HepG2 (cell line): ENCODE measurements around the gene SLC2A13. TPM values are rescaled to one million over a fixed set of nuclear protein-coding genes. Genes with fewer than 3 reads are reported as not detected.

ENCODE experiments used
- ATAD3A ChIP-seq: sonication (generic); formaldehyde crosslinking; IDR thresholded peaks from 2 replicates; pipeline ENCODE4 v1.4.0; 2020; ENCODE audit warnings: missing genetic modification reagents
- CREM ChIP-seq, 2 experiments: sonication (generic) in 1 of 2; formaldehyde crosslinking in 1 of 2; IDR thresholded peaks; 2 replicates each; pipeline versions ENCODE4 v1.4.0 to v1.6.1; 2016 to 2020; ENCODE audit warnings: antibody characterized with exemption in 1 of 2, mild to moderate bottlenecking in 1 of 2, missing genetic modification reagents in 1 of 2
- NBN ChIP-seq: fragments of 450-650 bp; conservative IDR thresholded peaks from 2 replicates; pipeline ENCODE4 v1.6.1; 2017
- SMC3 ChIP-seq: IDR thresholded peaks from 2 replicates; pipeline ENCODE4 v1.6.1; 2011; ENCODE audit warnings: low read length, improper control_type of control experiment
- STAG1 ChIP-seq: sonication (generic); formaldehyde crosslinking; IDR thresholded peaks from 2 replicates; pipeline ENCODE4 v1.4.0; 2020; ENCODE audit warnings: missing genetic modification reagents
- TCF7L2 ChIP-seq: IDR thresholded peaks from 2 replicates; pipeline ENCODE4 v1.6.1; 2011; ENCODE audit warnings: mild to moderate bottlenecking, low read depth, low read length, moderate library complexity
- YY1 ChIP-seq: IDR thresholded peaks from 2 replicates; pipeline ENCODE4 v1.6.1; 2011; ENCODE audit warnings: low read length, low read depth, moderate library complexity, mild to moderate bottlenecking; ENCODE audit not compliant: insufficient read depth, insufficient replicate concordance
- ZNF382 ChIP-seq: sonication (generic); formaldehyde crosslinking; IDR thresholded peaks from 2 replicates; pipeline ENCODE4 v1.5.0; 2020; ENCODE audit warnings: missing genetic modification reagents, mild to moderate bottlenecking, borderline replicate concordance
- ZNF770 ChIP-seq: sonication (generic); formaldehyde crosslinking; IDR thresholded peaks from 2 replicates; pipeline ENCODE4 v1.5.0; 2020; ENCODE audit warnings: mild to moderate bottlenecking, missing genetic modification reagents
- polyA plus RNA-seq, 8 experiments: library from polyadenylated mRNA; depleted of rRNA in 3 of 8; stranded (reverse) in 7 of 8; unstranded in 1 of 8; fragments of >200 nt; fragmentation: Illumina TruSeq in 4 of 8; extraction: Trizol in 4 of 8; gene quantifications; 2 replicates each; pipeline versions ENCODE4 v1.2.1 to v1.2.3, GENCODE V29; 2011 to 2016; ENCODE audit warnings: low read depth in 4 of 8, missing spikeins in 1 of 8, mixed read lengths in 1 of 8; ENCODE audit not compliant: insufficient read depth in 1 of 8
- total RNA-seq, 5 experiments: library from RNA; depleted of rRNA; stranded (reverse); fragments of >200 nt; fragmentation: Illumina TruSeq; extraction: Trizol; gene quantifications; 2 replicates each; pipeline ENCODE4 v1.2.3, GENCODE V29; 2016; ENCODE audit warnings: low read depth in 1 of 5

Gene SLC2A13
- total and polyA plus RNA-seq, 2 of the 13 experiments (the other 11 are each of a cell fraction or from before 2014, with no cell fraction given), result 5.5 to 6.0 TPM

- TF ChIP-seq SMC3 (peak; percentile 57; the same call in 1 of the 2 replicates), YY1 (no peak), STAG1 (CRISPR knock-in tag) (peak; percentile 58), ZNF382 (no peak), NBN (no peak), ATAD3A (CRISPR knock-in tag) (no peak), ZNF770 (CRISPR knock-in tag) (no peak), CREM (IDR thresholded peaks at IDR 0.05) (no peak), CREM (CRISPR knock-in tag; IDR thresholded peaks at IDR 0.05) (no peak), TCF7L2 (no peak)
These were observed 94.7 kb downstream of the SLC2A13 start (continued) for GRCh38 chr12:40010899-40011774.
